ENCODE results near the gene ALOX5.

ALOX5 gene

DNA sequence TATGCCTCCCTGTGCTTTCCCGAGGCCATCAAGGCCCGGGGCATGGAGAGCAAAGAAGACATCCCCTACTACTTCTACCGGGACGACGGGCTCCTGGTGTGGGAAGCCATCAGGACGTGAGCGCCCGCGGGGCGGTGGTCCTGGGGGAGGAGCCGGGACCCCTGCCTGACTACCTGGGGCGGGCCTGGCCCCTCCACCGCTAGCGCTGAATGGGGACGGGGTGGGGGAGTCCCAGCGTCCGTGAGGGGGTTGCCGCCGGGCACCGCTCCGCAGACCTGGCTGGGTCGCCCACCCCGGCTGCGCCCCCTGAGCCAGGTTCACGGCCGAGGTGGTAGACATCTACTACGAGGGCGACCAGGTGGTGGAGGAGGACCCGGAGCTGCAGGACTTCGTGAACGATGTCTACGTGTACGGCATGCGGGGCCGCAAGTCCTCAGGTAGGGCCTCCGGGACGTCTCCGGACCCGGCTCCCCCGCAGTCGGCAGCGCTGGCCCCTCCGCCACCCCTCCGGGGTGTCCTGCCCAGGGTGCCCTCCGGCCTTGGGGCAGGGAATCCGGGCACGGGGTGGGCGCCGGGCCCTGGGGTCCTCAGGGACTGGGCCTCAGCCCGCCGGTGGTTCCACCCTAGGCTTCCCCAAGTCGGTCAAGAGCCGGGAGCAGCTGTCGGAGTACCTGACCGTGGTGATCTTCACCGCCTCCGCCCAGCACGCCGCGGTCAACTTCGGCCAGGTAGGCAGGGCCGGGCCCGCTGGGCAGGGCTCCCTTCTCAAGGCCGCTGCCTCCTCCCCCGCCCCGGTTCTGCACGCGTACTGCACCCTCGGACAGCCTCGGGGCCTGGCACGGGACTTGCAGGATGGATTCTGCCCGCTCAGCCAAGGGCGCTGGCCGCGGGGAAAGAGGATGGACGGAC lies 69.3 kb downstream of the ALOX5 start:
- no peak for DNase-seq (ENCODE audit: low read depth)

DNA sequence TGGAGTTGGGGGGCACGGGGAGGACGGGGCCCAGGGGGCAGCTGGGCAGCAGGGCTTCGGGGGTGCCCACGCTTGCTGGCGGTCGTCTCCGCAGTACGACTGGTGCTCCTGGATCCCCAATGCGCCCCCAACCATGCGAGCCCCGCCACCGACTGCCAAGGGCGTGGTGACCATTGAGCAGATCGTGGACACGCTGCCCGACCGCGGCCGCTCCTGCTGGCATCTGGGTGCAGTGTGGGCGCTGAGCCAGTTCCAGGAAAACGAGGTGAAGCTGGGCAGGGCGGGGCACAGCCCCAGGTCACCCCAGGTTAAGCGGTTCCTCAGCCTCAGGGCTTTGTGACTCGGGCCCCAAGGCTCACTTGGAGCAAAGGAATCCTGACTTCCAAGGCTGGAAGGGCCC lies 70.0 kb downstream of the ALOX5 start:
- no peak for DNase-seq (ENCODE audit: low read depth)

DNA sequence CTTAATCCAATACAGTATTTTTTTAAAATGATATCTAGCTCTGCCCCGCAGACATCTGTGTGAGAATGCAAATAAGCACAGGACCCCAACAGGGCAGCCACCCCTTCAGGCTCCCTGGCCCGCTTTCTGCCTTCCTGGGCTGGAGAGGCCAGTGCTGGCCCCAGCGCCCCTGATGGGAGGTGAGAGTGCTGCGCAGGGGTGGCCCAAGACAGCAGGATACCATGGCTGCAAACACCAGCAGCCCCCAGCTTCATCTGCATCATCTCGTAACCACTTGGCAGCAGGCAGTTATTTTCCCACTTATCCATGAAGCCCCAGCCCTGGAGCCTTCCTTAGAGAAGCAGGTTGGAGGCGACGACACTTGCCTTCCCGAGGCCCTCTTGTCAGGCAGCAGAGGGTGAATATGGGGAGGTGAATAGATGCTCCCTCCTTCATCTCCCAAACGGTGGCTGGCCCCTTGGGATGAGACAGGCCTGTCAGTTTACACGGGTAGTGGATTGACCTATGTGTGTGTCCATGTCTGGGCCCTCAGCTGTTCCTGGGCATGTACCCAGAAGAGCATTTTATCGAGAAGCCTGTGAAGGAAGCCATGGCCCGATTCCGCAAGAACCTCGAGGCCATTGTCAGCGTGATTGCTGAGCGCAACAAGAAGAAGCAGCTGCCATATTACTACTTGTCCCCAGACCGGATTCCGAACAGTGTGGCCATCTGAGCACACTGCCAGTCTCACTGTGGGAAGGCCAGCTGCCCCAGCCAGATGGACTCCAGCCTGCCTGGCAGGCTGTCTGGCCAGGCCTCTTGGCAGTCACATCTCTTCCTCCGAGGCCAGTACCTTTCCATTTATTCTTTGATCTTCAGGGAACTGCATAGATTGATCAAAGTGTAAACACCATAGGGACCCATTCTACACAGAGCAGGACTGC lies 71.2 kb downstream of the ALOX5 start:
- no peak for DNase-seq (ENCODE audit: low read depth)

DNA sequence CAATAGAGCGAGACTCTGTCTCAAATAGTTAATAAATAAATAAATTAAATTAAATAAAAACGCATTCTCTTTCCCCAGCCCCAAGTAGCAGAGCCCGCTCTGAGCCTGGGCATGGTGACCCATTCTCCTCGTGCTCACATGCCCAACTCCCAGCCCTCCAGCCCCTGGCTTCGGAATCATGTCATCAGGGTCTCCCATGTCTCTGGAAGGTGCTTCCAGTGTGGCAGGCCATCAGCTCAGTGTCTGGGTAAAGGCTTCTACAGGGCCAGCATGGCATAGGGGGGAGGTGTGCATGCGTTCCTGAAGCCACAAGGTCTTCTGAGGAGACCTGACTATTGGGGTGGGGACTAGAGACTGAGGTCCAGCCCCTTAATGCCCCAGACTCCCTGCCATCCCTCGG lies 72.8 kb downstream of the ALOX5 start:
- no peak for DNase-seq (ENCODE audit: low read depth)

DNA sequence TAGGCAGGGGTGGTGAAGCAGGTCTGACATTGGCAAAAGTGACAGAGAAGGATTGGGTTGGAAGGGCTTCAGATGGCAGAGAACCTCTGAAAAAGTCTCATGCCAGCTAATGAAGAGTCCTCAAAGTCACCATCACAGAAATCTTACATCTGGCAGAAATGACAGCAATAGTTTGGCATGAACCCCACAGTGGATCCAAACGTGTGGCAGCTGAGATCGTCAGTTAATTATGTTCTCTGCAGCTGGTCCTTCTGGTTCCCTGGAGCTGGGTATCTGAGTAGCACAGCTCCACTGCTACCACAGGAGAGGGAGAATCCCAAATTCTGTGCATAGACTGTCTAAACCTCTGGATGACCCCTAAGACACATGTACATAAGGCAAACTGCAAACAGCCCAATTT lies 73.4 kb downstream of the ALOX5 start:
- DNase-seq (ENCODE audit: low read depth): no peak

DNA sequence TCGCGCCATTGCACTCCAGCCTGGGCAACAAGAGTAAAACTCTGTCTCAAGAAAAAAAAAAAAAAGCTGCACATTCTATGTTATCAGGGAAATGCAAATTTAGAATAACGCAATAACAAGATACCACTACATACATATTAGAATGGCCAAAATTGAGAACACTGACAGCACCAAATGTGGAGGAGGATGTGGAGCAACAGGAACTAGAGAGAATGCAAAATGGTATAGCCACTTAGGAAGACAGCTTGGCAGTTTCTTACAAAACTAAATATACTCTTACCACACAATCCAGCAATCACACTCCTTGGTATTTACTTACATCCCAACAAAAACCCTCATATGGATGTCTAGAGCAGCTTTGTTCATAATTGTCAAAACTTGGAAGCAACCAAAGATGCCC lies 76.8 kb downstream of the ALOX5 start:
- DNase-seq (ENCODE audit: low read depth): no peak

DNA sequence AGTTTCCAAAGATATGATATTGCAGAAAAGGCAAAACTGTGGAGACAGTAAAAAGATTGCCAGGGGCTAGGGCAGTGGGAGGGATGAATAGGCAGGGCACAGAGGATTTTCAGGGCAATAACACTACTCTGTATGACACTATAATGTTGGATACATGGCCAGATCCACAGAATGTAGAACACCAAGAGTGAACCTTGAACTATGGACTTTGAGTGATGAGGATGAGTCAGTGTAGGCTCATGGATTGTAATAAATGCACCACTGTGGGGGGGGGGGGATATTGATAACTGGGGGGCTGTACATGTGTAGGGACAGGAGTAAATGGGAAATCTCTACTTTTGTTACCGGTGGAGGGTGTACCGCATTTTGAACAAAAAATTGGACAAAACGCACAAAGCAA lies 77.4 kb downstream of the ALOX5 start:
- DNase-seq (ENCODE audit: low read depth): no peak

DNA sequence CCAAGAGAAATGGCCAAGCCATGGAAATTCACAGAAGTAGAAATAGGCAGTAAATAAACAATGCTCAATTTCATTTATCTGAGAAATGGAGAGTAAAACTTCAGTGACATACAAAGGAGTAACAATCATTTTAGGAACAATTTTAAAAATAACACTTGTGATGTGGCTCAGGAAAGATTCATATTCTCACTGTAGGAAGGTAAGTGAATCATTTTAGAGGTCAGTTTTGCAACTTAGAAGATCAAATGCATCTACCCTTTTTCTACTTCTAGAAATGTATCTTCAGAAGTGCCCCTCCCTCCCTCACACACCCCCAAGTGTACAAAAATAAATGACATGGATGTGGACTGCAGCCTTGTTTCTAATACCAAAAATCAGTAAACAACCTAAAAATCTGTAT lies 78.3 kb downstream of the ALOX5 start:
- DNase-seq (ENCODE audit: low read depth): no peak

DNA sequence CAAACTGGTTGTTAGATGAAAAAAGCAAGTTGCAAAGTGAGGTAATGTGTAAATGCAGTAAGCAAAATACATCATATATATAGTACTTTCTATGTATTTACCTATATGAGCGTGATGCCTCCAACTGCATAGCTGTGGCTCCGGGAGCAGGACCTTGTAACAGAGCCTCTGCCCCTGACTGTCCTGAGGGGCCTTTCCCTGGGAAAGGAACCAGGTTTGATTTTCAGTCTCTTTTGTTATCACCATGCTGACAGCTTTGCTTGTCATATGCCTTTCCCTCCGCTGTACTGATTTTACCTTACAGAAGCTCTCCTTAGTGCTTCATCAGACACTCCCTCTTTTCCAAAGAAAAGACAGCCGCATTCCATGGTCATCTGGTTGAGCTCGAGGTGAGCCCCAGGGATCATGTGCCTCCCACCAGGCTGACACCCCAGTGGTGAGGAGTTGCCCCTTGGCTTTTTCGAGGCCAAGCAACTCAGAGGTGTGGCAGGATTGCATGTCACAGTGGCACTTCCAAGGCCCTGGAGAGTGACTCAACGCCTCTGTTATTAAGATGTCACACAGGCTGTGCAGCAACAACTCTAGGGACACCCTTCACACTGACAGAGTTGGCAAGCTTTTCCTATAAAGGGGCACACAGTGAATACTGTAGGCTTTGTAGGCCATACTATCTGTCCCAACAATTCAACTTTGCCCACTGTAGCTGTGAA lies 78.9 kb downstream of the ALOX5 start:
- no peak for DNase-seq (ENCODE audit: low read depth)

DNA sequence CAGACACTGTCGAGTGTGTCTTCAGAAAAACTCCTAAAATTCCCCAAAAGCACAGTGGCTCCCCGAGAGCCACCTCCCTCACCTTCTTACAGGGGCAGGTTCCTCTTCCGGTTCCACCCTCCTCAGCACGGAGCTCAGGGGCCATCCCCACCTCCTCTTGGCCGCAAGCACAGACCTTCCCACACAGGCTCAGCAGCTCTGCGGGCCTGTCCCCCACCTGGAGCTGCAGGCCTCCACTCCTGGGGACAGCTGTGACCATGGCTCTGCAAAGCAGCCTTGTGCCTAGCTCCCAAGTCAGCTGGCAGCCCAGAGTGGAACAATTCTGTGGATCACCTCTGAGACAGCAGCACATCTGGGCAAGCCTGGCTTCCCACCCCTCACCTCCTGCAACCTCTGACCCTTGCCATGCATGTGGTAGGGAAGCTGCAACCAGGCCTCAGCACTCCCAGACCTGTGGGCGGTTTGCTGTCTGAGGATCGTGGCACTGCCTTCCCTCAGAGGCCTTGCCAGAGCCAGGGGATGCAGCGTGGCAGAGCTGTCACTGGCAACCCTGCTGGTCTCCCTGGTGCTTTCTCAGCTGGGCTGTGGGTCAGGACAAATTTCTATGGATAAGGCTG lies 79.7 kb downstream of the ALOX5 start:
- DNase-seq (ENCODE audit: low read depth): no peak

DNA sequence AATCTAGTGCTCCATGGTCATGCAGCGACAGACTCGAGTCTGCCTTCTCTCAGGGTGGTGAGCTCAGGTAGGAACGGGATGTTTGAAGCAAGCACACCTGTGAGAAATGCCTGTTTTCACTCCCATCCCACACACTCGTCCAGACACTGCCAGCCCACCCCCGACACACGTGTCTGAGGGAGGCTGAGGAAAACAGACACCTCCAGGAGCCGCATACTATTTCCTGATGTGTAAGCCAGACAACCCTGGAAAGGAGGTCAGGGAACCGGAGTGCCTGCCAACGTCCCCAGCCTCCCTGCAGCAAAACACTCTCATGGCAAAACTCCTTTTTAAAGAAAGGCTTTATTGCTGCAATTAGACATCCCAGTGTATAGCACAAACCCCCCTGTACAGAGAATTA lies 80.2 kb downstream of the ALOX5 start:
- DNase-seq (ENCODE audit: low read depth): no peak

DNA sequence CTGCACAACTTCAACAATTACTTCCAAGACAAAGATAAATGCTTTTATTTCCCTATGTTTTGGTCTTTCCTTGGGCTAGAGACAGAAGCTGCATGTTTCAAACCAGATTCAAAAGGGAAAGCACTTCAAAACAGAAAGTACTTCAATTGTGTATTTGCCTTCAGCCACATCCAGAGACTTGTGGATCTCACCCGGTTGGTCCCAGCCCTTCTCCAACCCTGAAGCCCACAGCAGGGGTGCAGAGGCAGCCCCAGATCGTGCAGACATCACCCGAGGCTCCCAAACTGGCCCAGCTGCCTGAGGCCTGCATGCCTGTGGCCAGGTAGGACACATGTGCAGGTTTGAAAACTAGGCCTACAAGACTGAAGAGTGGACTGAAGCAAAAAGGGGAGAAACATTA lies 80.8 kb downstream of the ALOX5 start:
- DNase-seq (ENCODE audit: low read depth): no peak

DNA sequence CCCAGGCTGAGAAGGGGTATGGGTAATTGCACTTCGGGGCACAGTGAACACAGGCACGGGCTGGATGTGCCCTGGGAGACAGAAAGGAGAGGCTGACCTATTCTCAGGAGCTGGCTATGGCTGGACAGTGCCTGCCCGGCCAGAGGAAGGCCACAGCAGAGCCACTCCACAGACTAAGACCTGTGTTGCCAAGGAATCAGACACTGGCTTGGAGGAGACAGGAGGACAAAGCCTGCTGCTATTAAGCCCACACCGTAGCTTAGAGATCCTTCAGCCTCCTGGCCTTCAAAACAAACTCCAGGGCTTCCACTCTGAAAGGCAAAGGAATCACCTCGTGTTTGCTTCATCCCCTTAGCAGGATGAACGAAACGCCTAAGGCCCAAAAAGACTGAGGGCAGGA lies 82.2 kb downstream of the ALOX5 start:
- no peak for DNase-seq (ENCODE audit: low read depth)

DNA sequence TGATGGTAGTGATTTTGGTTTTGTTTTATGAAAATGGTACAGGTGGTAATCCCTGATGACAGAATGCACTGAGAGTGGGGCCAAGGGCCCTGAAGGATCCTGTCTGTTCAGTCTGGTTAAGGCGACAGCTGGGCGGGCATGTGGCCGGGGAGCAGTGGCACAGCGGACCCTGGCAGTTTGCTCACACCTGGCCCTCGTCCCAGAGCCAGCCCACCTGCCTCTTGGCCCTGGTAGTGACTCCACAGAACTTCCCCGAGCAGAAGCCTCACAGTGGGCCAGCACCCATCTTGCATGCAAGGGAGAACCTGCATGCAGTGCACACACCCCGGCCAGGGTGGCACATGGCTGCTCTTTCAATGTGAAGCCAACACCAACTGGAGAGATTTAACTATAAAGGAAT lies 82.8 kb downstream of the ALOX5 start:
- DNase-seq (ENCODE audit: low read depth): no peak

DNA sequence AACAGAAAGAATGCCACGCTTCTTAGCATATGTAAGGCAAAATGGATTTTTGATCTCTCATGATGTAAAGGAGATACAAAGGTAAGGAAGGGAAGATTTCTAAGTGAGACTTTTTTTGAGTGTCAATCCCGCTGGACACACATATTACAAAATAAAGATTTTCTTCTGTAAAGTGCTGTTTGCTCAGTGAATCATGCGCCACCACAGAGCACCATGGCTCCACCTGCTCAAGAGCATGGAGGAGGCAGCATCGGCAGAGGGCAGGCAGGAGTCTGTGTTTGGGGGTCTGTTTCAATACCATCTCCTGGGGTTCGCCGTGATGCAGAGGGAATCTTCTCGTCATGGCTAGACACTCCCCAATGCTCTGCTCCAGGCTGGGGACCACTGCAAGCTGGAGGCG lies 83.5 kb downstream of the ALOX5 start:
- no peak for DNase-seq (ENCODE audit: low read depth)

DNA sequence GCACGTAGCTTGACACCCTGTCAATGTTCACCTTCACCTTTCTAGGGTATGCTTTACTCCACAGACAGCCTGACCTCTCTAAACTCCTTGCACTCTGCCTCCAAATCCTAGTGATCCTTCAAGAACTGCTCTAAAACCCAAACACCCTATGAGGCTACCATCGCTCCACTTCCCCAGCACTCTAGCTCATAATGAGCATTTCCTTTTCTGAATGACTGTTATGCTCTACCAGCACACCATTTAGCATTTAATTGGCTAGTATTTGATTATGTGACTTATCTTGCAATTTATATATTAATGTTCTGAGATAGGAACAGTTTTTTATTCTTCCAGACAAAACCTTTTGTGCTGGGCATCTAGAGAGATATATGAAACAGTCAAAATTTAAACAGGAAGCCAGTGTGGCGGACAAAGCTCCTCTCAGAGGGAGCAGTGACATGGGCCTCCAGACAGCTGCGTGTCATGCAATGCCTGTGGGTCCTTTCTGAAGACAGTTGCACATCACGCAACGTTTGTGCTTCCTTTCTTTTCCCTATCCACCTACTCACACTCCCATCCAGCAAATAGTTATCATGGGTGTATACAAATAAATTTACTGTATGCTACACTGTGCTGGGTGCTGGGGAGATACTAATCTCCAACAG lies 86.3 kb downstream of the ALOX5 start:
- no peak for DNase-seq (ENCODE audit: low read depth)

DNA sequence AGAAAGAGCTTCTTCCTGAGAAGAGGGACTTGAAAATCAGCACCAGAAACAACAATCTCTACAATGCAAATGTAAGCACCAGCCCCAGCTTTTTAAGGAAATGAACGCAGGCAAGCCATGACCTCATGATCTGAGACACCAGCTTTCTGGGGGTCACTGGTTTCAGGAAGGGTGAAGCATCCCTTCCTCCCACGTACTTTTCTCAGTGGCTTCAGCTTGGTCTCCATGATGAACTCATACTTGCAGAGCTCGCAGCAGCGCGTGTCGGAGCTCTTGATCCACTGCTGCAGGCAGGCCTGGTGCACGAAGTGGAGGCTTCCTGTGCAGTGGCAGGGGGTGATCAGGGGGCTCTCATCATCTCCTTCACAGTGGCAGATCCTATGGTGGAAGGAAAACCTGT lies 87.0 kb downstream of the ALOX5 start:
- no peak for DNase-seq (ENCODE audit: low read depth)

DNA sequence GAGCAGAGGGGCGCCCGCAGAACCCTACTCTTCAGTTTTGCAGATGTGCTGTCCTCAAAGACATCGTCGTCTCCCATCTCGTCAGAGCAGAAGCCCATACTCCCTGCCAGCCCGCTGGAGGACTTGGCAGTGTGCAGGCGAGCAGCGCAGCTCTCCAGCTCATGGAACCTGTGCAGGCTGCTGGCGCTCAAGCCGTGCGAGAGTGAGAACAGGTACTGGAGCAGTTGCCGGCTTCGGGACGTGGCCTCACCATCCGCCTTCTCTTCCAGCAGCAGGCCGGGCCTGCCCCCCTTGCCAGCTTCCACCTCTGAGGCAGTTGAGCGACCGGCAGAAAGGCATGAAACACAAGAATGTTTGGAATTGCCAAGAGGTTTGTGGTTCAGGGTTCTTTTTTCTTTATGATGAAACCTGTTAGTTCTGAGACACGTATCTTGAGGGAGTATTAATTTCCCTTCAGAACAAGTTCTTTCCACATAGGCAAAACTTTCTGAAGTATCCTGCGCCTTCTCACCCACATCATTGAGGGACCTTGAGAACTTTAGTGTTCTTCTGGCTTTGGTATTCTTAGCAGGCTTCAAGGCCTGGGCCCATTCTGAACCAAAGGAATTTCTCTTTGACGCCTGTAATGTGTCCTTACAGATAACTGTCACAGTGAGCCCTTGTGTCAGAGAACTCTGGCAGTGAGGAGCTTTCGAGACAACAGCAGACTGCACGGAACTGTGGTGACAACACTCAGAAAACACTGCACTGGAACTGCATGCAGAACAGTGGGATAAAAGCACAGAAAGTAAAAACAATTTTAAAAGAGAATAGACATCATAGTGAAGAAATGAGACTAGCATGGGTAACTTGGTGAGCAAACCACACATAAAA lies 89.5 kb downstream of the ALOX5 start:
- DNase-seq (ENCODE audit: low read depth): no peak

DNA sequence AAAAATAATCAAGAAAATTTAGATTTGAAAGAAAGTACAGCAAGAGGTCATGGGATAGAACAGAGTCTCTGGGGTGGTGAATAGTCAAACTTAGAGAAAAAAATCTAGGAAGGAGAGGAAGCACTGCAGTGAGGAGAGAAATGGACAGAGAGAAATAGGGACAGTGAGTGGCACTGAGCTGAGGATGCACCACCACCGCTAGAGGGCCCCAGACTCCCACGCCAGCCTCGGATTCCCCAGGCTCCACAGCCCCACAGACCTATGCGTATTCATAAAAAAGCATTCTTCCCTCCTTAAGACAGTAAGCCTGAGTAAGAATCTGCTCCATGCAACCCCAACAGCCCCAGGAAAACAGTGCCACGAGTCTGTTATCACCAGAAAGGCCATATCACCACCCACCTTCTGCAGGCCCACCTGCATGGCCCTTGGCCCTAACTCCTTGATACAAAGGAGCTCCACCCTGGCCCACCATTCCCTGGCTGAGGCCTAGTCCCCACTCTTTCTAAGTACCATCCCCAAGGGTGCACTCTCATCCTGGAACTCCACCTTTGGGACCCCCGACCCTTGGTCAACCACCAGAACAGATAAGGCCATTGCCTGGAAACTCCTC lies 91.0 kb downstream of the ALOX5 start:
- DNase-seq (ENCODE audit: low read depth): peak; percentile 62

DNA sequence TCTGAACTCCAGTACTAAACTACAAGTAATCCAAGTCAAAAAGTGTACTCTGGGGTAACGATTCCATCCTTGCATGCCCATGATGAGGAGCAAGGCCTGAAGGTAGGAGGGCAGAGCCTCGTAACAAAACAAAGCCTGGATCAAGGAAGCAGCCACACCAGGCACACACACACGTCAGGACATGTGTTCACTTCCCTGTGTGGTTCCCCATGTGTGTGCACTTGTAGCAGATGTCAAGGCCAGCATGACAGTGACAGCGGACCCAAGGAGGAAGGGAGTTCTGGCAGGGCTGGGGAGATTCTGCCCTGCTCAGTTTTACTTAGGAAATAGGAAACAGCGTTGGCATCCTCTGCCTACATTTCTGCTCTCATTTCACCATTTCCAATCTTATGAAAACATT lies 92.8 kb downstream of the ALOX5 start:
- DNase-seq (ENCODE audit: low read depth): no peak
